HEK293 (cell line): ENCODE data around the gene CHST3.

Experiments
- CTCF ChIP-seq: fragments of 450-650 bp; formaldehyde crosslinking; IDR thresholded peaks from 2 replicates; pipeline ENCODE4 v1.5.1; 2016; ENCODE audit warnings: missing biosample characterization, missing genetic modification characterization
- GLIS1 ChIP-seq: fragments of 450-650 bp; formaldehyde crosslinking; IDR thresholded peaks from 2 replicates; pipeline ENCODE4 v1.5.1; 2016; ENCODE audit warnings: missing biosample characterization, missing genetic modification characterization
- GLIS2 ChIP-seq: fragments of 450-650 bp; formaldehyde crosslinking; IDR thresholded peaks from 2 replicates; pipeline ENCODE4 v1.5.1; 2016; ENCODE audit warnings: missing biosample characterization, missing genetic modification characterization
- IKZF3 ChIP-seq: fragments of 450-650 bp; IDR thresholded peaks from 2 replicates; pipeline ENCODE4 v1.5.0; 2018; ENCODE audit warnings: missing biosample characterization, mild to moderate bottlenecking, missing genetic modification characterization, moderate library complexity
- KLF10 ChIP-seq: fragments of 450-650 bp; IDR thresholded peaks from 2 replicates; pipeline ENCODE4 v1.5.1; 2018; ENCODE audit warnings: missing biosample characterization, mild to moderate bottlenecking, missing genetic modification characterization
- KLF17 ChIP-seq: fragments of 450-650 bp; formaldehyde crosslinking; IDR thresholded peaks from 2 replicates; pipeline ENCODE4 v1.5.1; 2016; ENCODE audit warnings: missing biosample characterization, missing genetic modification characterization
- PRDM10 ChIP-seq: fragments of 450-650 bp; formaldehyde crosslinking; IDR thresholded peaks from 2 replicates; pipeline ENCODE4 v1.5.1; 2016; ENCODE audit warnings: missing biosample characterization, missing genetic modification characterization
- ZBTB17 ChIP-seq: fragments of 450-650 bp; formaldehyde crosslinking; IDR thresholded peaks from 2 replicates; pipeline ENCODE4 v1.5.1; 2016; ENCODE audit warnings: missing biosample characterization, missing genetic modification characterization
- ZBTB8A ChIP-seq: fragments of 450-650 bp; formaldehyde crosslinking; IDR thresholded peaks from 2 replicates; pipeline ENCODE4 v1.5.1; 2016; ENCODE audit warnings: missing biosample characterization, missing genetic modification characterization
- ZEB2 ChIP-seq: fragments of 450-650 bp; formaldehyde crosslinking; IDR thresholded peaks from 2 replicates; pipeline ENCODE4 v1.5.1; 2016; ENCODE audit warnings: missing biosample characterization, missing genetic modification characterization
- ZIC2 ChIP-seq: fragments of 450-650 bp; formaldehyde crosslinking; IDR thresholded peaks from 2 replicates; pipeline ENCODE4 v1.5.1; 2016; ENCODE audit warnings: missing biosample characterization, missing genetic modification characterization
- ZNF112 ChIP-seq: fragments of 450-650 bp; formaldehyde crosslinking; IDR thresholded peaks from 2 replicates; pipeline ENCODE4 v1.5.0; 2017; ENCODE audit warnings: missing biosample characterization, missing genetic modification characterization
- ZNF324 ChIP-seq: fragments of 450-650 bp; formaldehyde crosslinking; IDR thresholded peaks from 2 replicates; pipeline ENCODE4 v1.5.1; 2016; ENCODE audit warnings: missing biosample characterization, missing genetic modification characterization
- ZNF426 ChIP-seq: fragments of 450-650 bp; formaldehyde crosslinking; IDR thresholded peaks from 2 replicates; pipeline ENCODE4 v1.5.1; 2017; ENCODE audit warnings: missing biosample characterization, missing genetic modification characterization, mild to moderate bottlenecking, inconsistent platforms, moderate library complexity
- ZNF433 ChIP-seq: fragments of 450-650 bp; formaldehyde crosslinking; IDR thresholded peaks from 2 replicates; pipeline ENCODE4 v1.5.1; 2016; ENCODE audit warnings: missing biosample characterization, missing genetic modification characterization, low read depth
- ZNF449 ChIP-seq: fragments of 450-650 bp; formaldehyde crosslinking; IDR thresholded peaks from 2 replicates; pipeline ENCODE4 v1.5.1; 2017; ENCODE audit warnings: missing biosample characterization, mild to moderate bottlenecking, missing genetic modification characterization, moderate library complexity
- ZNF473 ChIP-seq: fragments of 450-650 bp; formaldehyde crosslinking; IDR thresholded peaks from 2 replicates; pipeline ENCODE4 v1.5.1; 2017; ENCODE audit warnings: missing biosample characterization, missing genetic modification characterization
- ZNF610 ChIP-seq: fragments of 450-650 bp; formaldehyde crosslinking; IDR thresholded peaks from 2 replicates; pipeline ENCODE4 v1.5.1; 2016; ENCODE audit warnings: missing biosample characterization, missing genetic modification characterization, borderline replicate concordance
- ZNF629 ChIP-seq: fragments of 450-650 bp; formaldehyde crosslinking; IDR thresholded peaks from 2 replicates; pipeline ENCODE4 v1.5.1; 2017; ENCODE audit warnings: missing biosample characterization, missing genetic modification characterization
- ZNF660 ChIP-seq: fragments of 450-650 bp; IDR thresholded peaks from 2 replicates; pipeline ENCODE4 v1.5.1; 2018; ENCODE audit warnings: missing biosample characterization, mild to moderate bottlenecking, missing genetic modification characterization
- ZNF670 ChIP-seq: fragments of 450-650 bp; formaldehyde crosslinking; IDR thresholded peaks from 2 replicates; pipeline ENCODE4 v1.5.1; 2016; ENCODE audit warnings: missing biosample characterization, missing genetic modification characterization, low read depth
- ZNF76 ChIP-seq: fragments of 450-650 bp; formaldehyde crosslinking; IDR thresholded peaks from 2 replicates; pipeline ENCODE4; 2016; ENCODE audit warnings: low read depth, missing biosample characterization, missing genetic modification characterization, borderline replicate concordance
- TF ChIP-seq, protein P1 (sequence below): fragments of 450-650 bp; formaldehyde crosslinking; conservative IDR thresholded peaks from 2 replicates; pipeline ENCODE4 v1.5.1; 2016; ENCODE audit warnings: low read depth, missing biosample characterization, missing genetic modification characterization
- TF ChIP-seq, protein P2 (sequence below): fragments of 450-650 bp; IDR thresholded peaks from 2 replicates; pipeline ENCODE4 v1.5.1; 2018; ENCODE audit warnings: missing biosample characterization, mild to moderate bottlenecking, missing genetic modification characterization

CHST3 gene

DNA sequence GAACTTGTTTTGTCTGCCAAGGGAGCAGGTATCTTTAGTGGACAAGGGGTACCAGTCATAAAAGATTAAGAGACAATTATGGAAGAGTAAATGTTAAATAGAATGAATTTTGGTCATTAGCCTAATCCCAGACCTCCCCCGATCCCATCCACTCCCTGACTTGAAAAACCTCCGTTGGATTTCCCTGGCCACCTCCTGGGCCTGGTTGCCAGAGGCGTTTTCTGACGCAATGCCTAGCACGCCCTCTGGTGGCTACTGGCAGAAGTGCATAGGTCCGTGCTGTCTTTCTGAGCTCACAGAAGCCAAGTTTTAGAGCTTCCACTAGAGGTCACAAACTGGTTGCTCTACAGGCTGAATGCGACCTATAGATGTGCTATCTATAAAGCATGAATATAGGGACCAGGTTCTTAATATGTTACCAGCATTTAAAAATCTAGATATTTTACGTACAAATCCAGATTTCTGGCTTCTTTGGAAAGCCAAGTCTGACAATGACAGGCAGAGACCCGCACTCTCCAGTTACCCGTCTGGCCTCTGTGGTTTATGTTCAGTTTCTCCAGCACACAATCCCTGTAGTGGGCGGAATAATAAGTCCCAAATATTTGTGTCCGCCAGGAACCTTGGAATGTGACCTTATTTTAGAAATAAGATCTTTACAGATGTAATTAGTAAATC, 84.4 kb downstream of the CHST3 start (continued):
- TF ChIP-seq PRDM10 (peak; percentile 32; the same call in 1 of the 2 replicates), ZNF670 (tag by site-specific recombination) (no peak), ZBTB8A (tag by site-specific recombination) (0 out of 2 replicates have a peak, but pooled peaks have one; percentile 19), ZNF660 (peak; percentile 96), ZNF473 (tag by site-specific recombination) (no peak), ZNF112 (tag by site-specific recombination) (no peak), ZNF449 (tag by site-specific recombination) (peak; percentile 51; the same call in 1 of the 2 replicates), ZEB2 (tag by site-specific recombination) (peak; percentile 59; the same call in 1 of the 2 replicates), IKZF3 (tag by site-specific recombination) (peak; percentile 89), ZBTB17 (tag by site-specific recombination) (peak; percentile 75), ZNF426 (tag by site-specific recombination) (no peak), ZNF433 (tag by site-specific recombination) (no peak), ZNF610 (tag by site-specific recombination) (0 out of 2 replicates have a peak, but pooled peaks have one; percentile 43), KLF17 (peak; percentile 60; the same call in 1 of the 2 replicates), ZNF76 (tag by site-specific recombination) (no peak), GLIS1 (tag by site-specific recombination) (peak; percentile 64), ZIC2 (tag by site-specific recombination) (peak; percentile 48; the same call in 1 of the 2 replicates), CTCF (tag by site-specific recombination) (peak; percentile 98), KLF10 (tag by site-specific recombination) (0 out of 2 replicates have a peak, but pooled peaks have one; percentile 47), ZNF629 (tag by site-specific recombination) (peak; percentile 66), ZNF324 (peak; percentile 73), GLIS2 (tag by site-specific recombination) (no peak)
- TF ChIP-seq, protein P1, sequence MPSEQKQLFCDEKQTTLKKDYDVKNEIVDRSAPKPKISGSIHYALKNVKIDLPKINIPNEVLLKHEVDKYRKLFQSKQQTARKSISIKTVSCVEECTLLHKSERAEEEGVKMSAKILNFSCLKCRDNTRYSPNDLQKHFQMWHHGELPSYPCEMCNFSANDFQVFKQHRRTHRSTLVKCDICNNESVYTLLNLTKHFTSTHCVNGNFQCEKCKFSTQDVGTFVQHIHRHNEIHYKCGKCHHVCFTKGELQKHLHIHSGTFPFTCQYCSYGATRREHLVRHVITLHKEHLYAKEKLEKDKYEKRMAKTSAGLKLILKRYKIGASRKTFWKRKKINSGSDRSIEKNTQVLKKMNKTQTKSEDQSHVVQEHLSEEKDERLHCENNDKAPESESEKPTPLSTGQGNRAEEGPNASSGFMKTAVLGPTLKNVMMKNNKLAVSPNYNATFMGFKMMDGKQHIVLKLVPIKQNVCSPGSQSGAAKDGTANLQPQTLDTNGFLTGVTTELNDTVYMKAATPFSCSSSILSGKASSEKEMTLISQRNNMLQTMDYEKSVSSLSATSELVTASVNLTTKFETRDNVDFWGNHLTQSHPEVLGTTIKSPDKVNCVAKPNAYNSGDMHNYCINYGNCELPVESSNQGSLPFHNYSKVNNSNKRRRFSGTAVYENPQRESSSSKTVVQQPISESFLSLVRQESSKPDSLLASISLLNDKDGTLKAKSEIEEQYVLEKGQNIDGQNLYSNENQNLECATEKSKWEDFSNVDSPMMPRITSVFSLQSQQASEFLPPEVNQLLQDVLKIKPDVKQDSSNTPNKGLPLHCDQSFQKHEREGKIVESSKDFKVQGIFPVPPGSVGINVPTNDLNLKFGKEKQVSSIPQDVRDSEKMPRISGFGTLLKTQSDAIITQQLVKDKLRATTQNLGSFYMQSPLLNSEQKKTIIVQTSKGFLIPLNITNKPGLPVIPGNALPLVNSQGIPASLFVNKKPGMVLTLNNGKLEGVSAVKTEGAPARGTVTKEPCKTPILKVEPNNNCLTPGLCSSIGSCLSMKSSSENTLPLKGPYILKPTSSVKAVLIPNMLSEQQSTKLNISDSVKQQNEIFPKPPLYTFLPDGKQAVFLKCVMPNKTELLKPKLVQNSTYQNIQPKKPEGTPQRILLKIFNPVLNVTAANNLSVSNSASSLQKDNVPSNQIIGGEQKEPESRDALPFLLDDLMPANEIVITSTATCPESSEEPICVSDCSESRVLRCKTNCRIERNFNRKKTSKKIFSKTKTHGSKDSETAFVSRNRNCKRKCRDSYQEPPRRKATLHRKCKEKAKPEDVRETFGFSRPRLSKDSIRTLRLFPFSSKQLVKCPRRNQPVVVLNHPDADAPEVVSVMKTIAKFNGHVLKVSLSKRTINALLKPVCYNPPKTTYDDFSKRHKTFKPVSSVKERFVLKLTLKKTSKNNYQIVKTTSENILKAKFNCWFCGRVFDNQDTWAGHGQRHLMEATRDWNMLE (tag by site-specific recombination), result 0 out of 2 replicates have a peak, but pooled peaks have one; percentile 29
- TF ChIP-seq, protein P2, sequence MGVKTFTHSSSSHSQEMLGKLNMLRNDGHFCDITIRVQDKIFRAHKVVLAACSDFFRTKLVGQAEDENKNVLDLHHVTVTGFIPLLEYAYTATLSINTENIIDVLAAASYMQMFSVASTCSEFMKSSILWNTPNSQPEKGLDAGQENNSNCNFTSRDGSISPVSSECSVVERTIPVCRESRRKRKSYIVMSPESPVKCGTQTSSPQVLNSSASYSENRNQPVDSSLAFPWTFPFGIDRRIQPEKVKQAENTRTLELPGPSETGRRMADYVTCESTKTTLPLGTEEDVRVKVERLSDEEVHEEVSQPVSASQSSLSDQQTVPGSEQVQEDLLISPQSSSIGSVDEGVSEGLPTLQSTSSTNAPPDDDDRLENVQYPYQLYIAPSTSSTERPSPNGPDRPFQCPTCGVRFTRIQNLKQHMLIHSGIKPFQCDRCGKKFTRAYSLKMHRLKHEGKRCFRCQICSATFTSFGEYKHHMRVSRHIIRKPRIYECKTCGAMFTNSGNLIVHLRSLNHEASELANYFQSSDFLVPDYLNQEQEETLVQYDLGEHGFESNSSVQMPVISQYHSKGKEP (tag by site-specific recombination), result peak; percentile 33; the same call in 1 of the 2 replicates
